Measurements from ENCODE around the gene KIAA2012.

KIAA2012 gene

GRCh38 chr2:202187570-202187969 lies 114.5 kb downstream of the KIAA2012 start:
- TF ChIP-seq CTCF (IDR thresholded peaks at IDR 0.05; ENCODE audit: low read depth, low read length) = no peak
- no peak for DNase-seq (ENCODE audit: extremely low read depth, low read depth)

GRCh38 chr2:202193305-202193704 lies 120.2 kb downstream of the KIAA2012 start:
- TF ChIP-seq CTCF (IDR thresholded peaks at IDR 0.05; ENCODE audit: low read depth, low read length) = no peak
- no peak for DNase-seq (ENCODE audit: extremely low read depth, low read depth)

- no peak for TF ChIP-seq CTCF (IDR thresholded peaks at IDR 0.05; ENCODE audit: low read depth, low read length)
Measured at GRCh38 chr2:202193881-202194353, 120.9 kb downstream of the KIAA2012 start.

GRCh38 chr2:202194418-202194817 lies 121.4 kb downstream of the KIAA2012 start:
- no peak for TF ChIP-seq CTCF (IDR thresholded peaks at IDR 0.05; ENCODE audit: low read depth, low read length)
- DNase-seq (ENCODE audit: extremely low read depth, low read depth) = no peak

More at GRCh38 chr2:202193881-202194353, 120.9 kb downstream of the KIAA2012 start:
- no peak for DNase-seq (ENCODE audit: extremely low read depth, low read depth)

- no peak for TF ChIP-seq CTCF (IDR thresholded peaks at IDR 0.05; ENCODE audit: low read depth, low read length)
- DNase-seq (ENCODE audit: extremely low read depth, low read depth) = no peak
Measured at GRCh38 chr2:202196727-202197126, 123.7 kb downstream of the KIAA2012 start.

GRCh38 chr2:202201220-202202160 lies 128.4 kb downstream of the KIAA2012 start:
- no peak for TF ChIP-seq CTCF (IDR thresholded peaks at IDR 0.05; ENCODE audit: low read depth, low read length)
- DNase-seq (ENCODE audit: extremely low read depth, low read depth) = no peak

- no peak for DNase-seq (ENCODE audit: extremely low read depth, low read depth)
- TF ChIP-seq CTCF (IDR thresholded peaks at IDR 0.05; ENCODE audit: low read depth, low read length) = no peak
Measured at GRCh38 chr2:202203348-202203747, 130.3 kb downstream of the KIAA2012 start.
